Measurements from ENCODE around the gene IFT27. TPM values are rescaled to one million over a fixed set of nuclear protein-coding genes. Genes with fewer than 3 reads are reported as not detected.
"Not testable (repeated sequence)": the region's sequence is repeated elsewhere in the genome, so short reads cannot be mapped to it uniquely, and the experiment has no call there.

IFT27 gene
- total and polyA plus RNA-seq, 4 donors: 18.9 to 51.1 (median 26.4) TPM

DNA sequence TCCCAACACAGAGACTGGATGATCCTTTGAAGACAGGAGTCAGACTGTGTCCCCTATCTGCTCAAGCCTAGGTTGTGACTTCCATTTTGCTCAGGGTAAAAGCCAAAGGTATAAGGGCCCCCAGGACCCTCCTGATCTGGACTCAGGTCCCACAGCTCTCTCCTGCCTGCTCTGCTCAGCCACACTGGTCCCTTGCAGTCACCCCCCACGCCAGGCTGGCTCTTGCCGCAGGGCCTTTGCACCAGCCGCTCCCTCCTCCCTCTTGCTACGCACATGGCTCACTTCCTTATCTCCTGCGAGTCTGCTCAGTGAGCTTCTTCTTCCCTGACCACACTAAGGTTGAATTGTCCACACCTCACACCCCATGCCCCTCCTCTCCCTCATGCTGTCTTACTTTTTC is 44.0 kb downstream of the IFT27 start:
- no peak for ATAC-seq (ENCODE audit: insufficient read depth, low FRiP score)
- Histone ChIP-seq H3K9ac (ENCODE audit: insufficient read depth in 1 of 2, low read length in 2 of 2) (no peak overlapping the region), H3K27me3 (ENCODE audit: control insufficient read depth in 3 of 3, insufficient read depth in 3 of 3, low read length in 2 of 3) (peaks cover 0 to 9% (median 5%) of the 10 kb centered on the region in 3 donors), H3K4me1 (ENCODE audit: control insufficient read depth in 5 of 5, insufficient read depth in 5 of 5, low read length in 5 of 5) (peaks cover 0 to 4% (median 0%) of the 10 kb centered on the region in 5 donors), H3K4me3 (no peak overlapping the region), H3K9me3 (ENCODE audit: control insufficient read depth in 4 of 4, insufficient read depth in 3 of 4, low read length in 3 of 4) (no peaks in the 10 kb centered on the region), H3K36me3 (ENCODE audit: control insufficient read depth in 4 of 4, insufficient read depth in 4 of 4, low read length in 4 of 4) (no peaks in the 10 kb centered on the region), H3K27ac (ENCODE audit: low read depth in 1 of 2, low read length in 1 of 2) (no peak overlapping the region)
- DNase-seq: no peak
- WGBS, 2 donors: 76 to 77% methylated on average over 3 to 5 of the region's 5 CpGs
- TF ChIP-seq, protein P1, sequence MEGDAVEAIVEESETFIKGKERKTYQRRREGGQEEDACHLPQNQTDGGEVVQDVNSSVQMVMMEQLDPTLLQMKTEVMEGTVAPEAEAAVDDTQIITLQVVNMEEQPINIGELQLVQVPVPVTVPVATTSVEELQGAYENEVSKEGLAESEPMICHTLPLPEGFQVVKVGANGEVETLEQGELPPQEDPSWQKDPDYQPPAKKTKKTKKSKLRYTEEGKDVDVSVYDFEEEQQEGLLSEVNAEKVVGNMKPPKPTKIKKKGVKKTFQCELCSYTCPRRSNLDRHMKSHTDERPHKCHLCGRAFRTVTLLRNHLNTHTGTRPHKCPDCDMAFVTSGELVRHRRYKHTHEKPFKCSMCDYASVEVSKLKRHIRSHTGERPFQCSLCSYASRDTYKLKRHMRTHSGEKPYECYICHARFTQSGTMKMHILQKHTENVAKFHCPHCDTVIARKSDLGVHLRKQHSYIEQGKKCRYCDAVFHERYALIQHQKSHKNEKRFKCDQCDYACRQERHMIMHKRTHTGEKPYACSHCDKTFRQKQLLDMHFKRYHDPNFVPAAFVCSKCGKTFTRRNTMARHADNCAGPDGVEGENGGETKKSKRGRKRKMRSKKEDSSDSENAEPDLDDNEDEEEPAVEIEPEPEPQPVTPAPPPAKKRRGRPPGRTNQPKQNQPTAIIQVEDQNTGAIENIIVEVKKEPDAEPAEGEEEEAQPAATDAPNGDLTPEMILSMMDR (IDR thresholded peaks at IDR 0.05; ENCODE audit: control extremely low read depth, extremely low read depth): no peak

DNA sequence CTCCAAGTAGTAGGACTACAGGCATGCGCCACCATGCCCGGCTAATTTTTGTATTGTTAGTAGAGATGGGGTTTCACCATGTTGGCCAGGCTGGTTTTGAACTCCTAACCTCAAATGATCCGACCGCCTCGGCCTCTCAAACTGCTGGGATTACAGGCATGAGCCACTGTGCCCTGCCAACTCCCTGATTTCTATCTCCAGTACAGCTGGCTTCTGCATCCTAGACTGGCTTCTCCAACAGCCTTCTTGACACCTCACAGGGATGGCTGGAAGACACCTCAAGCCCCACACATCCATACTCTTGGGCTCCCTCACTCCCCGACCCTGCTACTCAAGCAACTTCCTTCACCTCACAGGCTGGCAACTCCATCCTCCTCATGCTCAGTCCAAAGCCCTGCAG is 44.6 kb downstream of the IFT27 start:
- not testable (repeated sequence) for H3K4me3 ChIP-seq; H3K4me1 ChIP-seq (ENCODE audit: control insufficient read depth in 5 of 5, insufficient read depth in 5 of 5, low read length in 5 of 5); DNase-seq; H3K9me3 ChIP-seq (ENCODE audit: control insufficient read depth in 4 of 4, insufficient read depth in 3 of 4, low read length in 3 of 4); H3K27me3 ChIP-seq (ENCODE audit: control insufficient read depth in 3 of 3, insufficient read depth in 3 of 3, low read length in 2 of 3); H3K27ac ChIP-seq (ENCODE audit: low read depth in 1 of 2, low read length in 1 of 2); H3K9ac ChIP-seq (ENCODE audit: insufficient read depth in 1 of 2, low read length in 2 of 2); ATAC-seq (ENCODE audit: insufficient read depth, low FRiP score); H3K36me3 ChIP-seq (ENCODE audit: control insufficient read depth in 4 of 4, insufficient read depth in 4 of 4, low read length in 4 of 4)
- WGBS, 2 donors: 87 to 90% methylated on average over 6 of the region's 6 CpGs

DNA sequence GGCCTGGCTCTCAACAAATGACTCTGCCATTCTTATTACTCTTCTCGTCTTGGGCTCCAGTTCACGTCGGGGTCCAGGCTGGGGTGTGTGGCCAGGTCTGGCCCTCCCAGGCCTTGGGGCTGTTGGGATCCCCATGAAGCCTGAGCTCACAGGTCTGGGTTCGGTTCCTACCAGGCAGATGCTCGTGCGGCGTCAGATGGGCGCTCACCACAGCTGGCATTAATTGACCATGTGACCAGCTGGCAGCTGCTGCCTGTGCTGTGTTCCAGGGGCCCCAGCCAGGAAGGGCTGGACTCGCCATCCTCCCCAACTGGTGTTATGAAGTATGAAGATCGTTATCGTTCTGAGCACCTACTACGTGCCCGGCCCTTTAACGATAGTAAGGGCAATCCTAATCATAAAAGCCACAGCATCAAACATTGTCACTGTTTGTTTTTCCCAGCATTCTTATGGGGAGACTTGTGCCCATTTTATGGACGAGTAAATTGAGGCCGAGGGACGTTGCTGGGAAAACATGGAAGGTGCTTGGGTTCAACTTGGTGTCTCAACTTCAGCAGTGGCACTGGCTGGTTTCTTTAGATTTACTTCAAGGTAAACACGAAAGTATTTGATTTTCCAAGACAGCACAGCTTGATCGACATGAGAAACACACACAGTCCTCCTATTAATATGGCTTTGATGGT is 45.6 kb downstream of the IFT27 start:
- Histone ChIP-seq H3K4me3 (no peak overlapping the region), H3K27ac (ENCODE audit: low read depth in 1 of 2, low read length in 1 of 2) (no peak overlapping the region), H3K4me1 (ENCODE audit: control insufficient read depth in 5 of 5, insufficient read depth in 5 of 5, low read length in 5 of 5) (peaks cover 0 to 4% (median 0%) of the 10 kb centered on the region in 5 donors), H3K36me3 (ENCODE audit: control insufficient read depth in 4 of 4, insufficient read depth in 4 of 4, low read length in 4 of 4) (no peaks in the 10 kb centered on the region), H3K27me3 (ENCODE audit: control insufficient read depth in 3 of 3, insufficient read depth in 3 of 3, low read length in 2 of 3) (peaks cover 0 to 9% (median 5%) of the 10 kb centered on the region in 3 donors), H3K9ac (ENCODE audit: insufficient read depth in 1 of 2, low read length in 2 of 2) (no peak overlapping the region), H3K9me3 (ENCODE audit: control insufficient read depth in 4 of 4, insufficient read depth in 3 of 4, low read length in 3 of 4) (no peaks in the 10 kb centered on the region)
- DNase-seq (no peak), ATAC-seq (ENCODE audit: insufficient read depth, low FRiP score) (no peak)
- 93% methylated on average over 19 of the region's 19 CpGs for WGBS, 2 donors
- TF ChIP-seq, protein P1 (IDR thresholded peaks at IDR 0.05; ENCODE audit: control extremely low read depth, extremely low read depth): no peak

DNA sequence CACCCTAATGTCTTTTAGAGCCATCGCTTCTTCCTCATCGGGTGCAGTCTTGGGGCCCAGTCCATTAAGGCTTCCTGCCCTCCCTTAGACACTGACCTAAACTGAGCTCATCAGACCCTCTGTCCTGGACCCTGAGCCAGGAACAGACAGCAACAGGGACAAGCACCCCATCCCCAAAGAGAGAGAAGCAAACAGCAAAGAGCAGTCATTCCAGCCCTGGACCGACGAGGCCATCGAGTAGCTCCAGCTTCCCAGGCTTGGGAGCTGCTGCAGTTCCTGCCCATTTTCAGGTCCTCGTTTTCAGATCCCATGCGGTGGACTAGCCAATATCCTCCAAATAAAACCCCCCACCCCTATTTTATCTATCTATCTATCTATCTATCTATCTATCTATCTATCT is 46.6 kb downstream of the IFT27 start:
- no peaks in the 10 kb centered on the region for H3K9me3 ChIP-seq (ENCODE audit: control insufficient read depth in 4 of 4, insufficient read depth in 3 of 4, low read length in 3 of 4)
- H3K27ac ChIP-seq (ENCODE audit: low read depth in 1 of 2, low read length in 1 of 2): no peak overlapping the region
- no peak overlapping the region for H3K9ac ChIP-seq (ENCODE audit: insufficient read depth in 1 of 2, low read length in 2 of 2)
- H3K27me3 ChIP-seq (ENCODE audit: control insufficient read depth in 3 of 3, insufficient read depth in 3 of 3, low read length in 2 of 3): peaks cover 0 to 9% (median 5%) of the 10 kb centered on the region in 3 donors
- H3K4me1 ChIP-seq (ENCODE audit: control insufficient read depth in 5 of 5, insufficient read depth in 5 of 5, low read length in 5 of 5): peaks cover 0 to 4% (median 0%) of the 10 kb centered on the region in 5 donors
- ATAC-seq (ENCODE audit: insufficient read depth, low FRiP score): no peak
- no peak overlapping the region for H3K4me3 ChIP-seq
- DNase-seq: no peak
- TF ChIP-seq, protein P1 (IDR thresholded peaks at IDR 0.05; ENCODE audit: control extremely low read depth, extremely low read depth): no peak
- WGBS, 2 donors: 77 to 81% methylated on average over 7 of the region's 7 CpGs
- no peaks in the 10 kb centered on the region for H3K36me3 ChIP-seq (ENCODE audit: control insufficient read depth in 4 of 4, insufficient read depth in 4 of 4, low read length in 4 of 4)
